ENCODE measurements around the gene NQO1.

- TF ChIP-seq TAF1 (conservative IDR thresholded peaks at IDR 0.05) (no peak), YY1 (IDR thresholded peaks at IDR 0.05) (no peak), RAD21 (IDR thresholded peaks at IDR 0.05) (no peak), HNF4G (IDR thresholded peaks at IDR 0.05) (no peak), JUND (IDR thresholded peaks at IDR 0.05) (no peak)
- TF ChIP-seq, protein P1, sequence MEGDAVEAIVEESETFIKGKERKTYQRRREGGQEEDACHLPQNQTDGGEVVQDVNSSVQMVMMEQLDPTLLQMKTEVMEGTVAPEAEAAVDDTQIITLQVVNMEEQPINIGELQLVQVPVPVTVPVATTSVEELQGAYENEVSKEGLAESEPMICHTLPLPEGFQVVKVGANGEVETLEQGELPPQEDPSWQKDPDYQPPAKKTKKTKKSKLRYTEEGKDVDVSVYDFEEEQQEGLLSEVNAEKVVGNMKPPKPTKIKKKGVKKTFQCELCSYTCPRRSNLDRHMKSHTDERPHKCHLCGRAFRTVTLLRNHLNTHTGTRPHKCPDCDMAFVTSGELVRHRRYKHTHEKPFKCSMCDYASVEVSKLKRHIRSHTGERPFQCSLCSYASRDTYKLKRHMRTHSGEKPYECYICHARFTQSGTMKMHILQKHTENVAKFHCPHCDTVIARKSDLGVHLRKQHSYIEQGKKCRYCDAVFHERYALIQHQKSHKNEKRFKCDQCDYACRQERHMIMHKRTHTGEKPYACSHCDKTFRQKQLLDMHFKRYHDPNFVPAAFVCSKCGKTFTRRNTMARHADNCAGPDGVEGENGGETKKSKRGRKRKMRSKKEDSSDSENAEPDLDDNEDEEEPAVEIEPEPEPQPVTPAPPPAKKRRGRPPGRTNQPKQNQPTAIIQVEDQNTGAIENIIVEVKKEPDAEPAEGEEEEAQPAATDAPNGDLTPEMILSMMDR (IDR thresholded peaks at IDR 0.05; ENCODE audit: low read depth, low read length, missing input control): no peak
- TF ChIP-seq, protein P2, sequence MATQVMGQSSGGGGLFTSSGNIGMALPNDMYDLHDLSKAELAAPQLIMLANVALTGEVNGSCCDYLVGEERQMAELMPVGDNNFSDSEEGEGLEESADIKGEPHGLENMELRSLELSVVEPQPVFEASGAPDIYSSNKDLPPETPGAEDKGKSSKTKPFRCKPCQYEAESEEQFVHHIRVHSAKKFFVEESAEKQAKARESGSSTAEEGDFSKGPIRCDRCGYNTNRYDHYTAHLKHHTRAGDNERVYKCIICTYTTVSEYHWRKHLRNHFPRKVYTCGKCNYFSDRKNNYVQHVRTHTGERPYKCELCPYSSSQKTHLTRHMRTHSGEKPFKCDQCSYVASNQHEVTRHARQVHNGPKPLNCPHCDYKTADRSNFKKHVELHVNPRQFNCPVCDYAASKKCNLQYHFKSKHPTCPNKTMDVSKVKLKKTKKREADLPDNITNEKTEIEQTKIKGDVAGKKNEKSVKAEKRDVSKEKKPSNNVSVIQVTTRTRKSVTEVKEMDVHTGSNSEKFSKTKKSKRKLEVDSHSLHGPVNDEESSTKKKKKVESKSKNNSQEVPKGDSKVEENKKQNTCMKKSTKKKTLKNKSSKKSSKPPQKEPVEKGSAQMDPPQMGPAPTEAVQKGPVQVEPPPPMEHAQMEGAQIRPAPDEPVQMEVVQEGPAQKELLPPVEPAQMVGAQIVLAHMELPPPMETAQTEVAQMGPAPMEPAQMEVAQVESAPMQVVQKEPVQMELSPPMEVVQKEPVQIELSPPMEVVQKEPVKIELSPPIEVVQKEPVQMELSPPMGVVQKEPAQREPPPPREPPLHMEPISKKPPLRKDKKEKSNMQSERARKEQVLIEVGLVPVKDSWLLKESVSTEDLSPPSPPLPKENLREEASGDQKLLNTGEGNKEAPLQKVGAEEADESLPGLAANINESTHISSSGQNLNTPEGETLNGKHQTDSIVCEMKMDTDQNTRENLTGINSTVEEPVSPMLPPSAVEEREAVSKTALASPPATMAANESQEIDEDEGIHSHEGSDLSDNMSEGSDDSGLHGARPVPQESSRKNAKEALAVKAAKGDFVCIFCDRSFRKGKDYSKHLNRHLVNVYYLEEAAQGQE (IDR thresholded peaks at IDR 0.05): no peak
- TF ChIP-seq, protein P3, sequence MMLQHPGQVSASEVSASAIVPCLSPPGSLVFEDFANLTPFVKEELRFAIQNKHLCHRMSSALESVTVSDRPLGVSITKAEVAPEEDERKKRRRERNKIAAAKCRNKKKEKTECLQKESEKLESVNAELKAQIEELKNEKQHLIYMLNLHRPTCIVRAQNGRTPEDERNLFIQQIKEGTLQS (IDR thresholded peaks at IDR 0.05): no peak
Observed at GRCh38 chr16:69741951-69742904, 15.9 kb upstream of the NQO1 start.
